K562 (cell line): ENCODE results near the gene PLEKHA7. TPM values are rescaled to one million over a fixed set of nuclear protein-coding genes. Genes with fewer than 3 reads are reported as not detected.

Experiments
- ATF1 ChIP-seq, 2 experiments: fragments of 450-650 bp in 1 of 2; IDR thresholded peaks; 2 replicates each; pipeline ENCODE4 v1.6.1; 2016; ENCODE audit warnings: missing compliant biosample characterization in 1 of 2, missing genetic modification characterization in 1 of 2
- ATF4 ChIP-seq: fragments of 450-650 bp; formaldehyde crosslinking; IDR thresholded peaks from 2 replicates; pipeline ENCODE4 v1.4.0; 2022; ENCODE audit warnings: mild to moderate bottlenecking, moderate library complexity
- BHLHE40 ChIP-seq: IDR thresholded peaks from 2 replicates; pipeline ENCODE4 v1.6.1; 2011; ENCODE audit warnings: low read length, improper control_type of control experiment
- CEBPB ChIP-seq: fragments of 450-650 bp; IDR thresholded peaks from 2 replicates; pipeline ENCODE4 v1.6.1; 2016; ENCODE audit warnings: missing genetic modification characterization, missing compliant biosample characterization
- ELF1 ChIP-seq: fragments of 200-800 bp; sonication (Bioruptor generic); IDR thresholded peaks from 2 replicates; pipeline ENCODE4 v1.6.1; 2016; ENCODE audit warnings: missing genetic modification characterization, missing compliant biosample characterization
- ESRRA ChIP-seq: fragments of 450-650 bp; IDR thresholded peaks from 2 replicates; pipeline ENCODE4 v1.6.1; 2014; ENCODE audit warnings: low read depth, mild to moderate bottlenecking, moderate library complexity, borderline replicate concordance
- ETV1 ChIP-seq: fragments of 450-650 bp; conservative IDR thresholded peaks from 2 replicates; pipeline ENCODE4 v1.6.1; 2016; ENCODE audit warnings: missing genetic modification characterization, control low read depth, low read depth, missing compliant biosample characterization
- HMGN3 ChIP-seq: IDR thresholded peaks from 2 replicates; pipeline ENCODE4 v1.6.1; 2011; ENCODE audit warnings: borderline replicate concordance, low read depth, mild to moderate bottlenecking, mixed read lengths, low read length; ENCODE audit not compliant: insufficient read length; ENCODE audit errors: extremely low read depth
- KDM2B ChIP-seq: fragments of 250-450 bp; sonication (Bioruptor Pico); IDR thresholded peaks from 2 replicates; pipeline ENCODE4 v1.8.0; 2021; ENCODE audit warnings: mild to moderate bottlenecking, moderate library complexity
- KDM4B ChIP-seq, 2 experiments: fragments of 450-650 bp in 1 of 2; sonication (generic) in 1 of 2; IDR thresholded peaks; 2 replicates each; pipeline ENCODE4 v1.6.1; 2016 to 2017; ENCODE audit warnings: borderline replicate concordance in 2 of 2, antibody characterized with exemption in 1 of 2, low read depth in 1 of 2, mild to moderate bottlenecking in 1 of 2
- KHSRP ChIP-seq: fragments of 450-650 bp; IDR thresholded peaks from 2 replicates; pipeline ENCODE4 v1.6.1; 2017
- MEIS2 ChIP-seq: fragments of 450-650 bp; IDR thresholded peaks from 2 replicates; pipeline ENCODE4 v1.6.1; 2014; ENCODE audit warnings: mild to moderate bottlenecking; ENCODE audit not compliant: partially characterized antibody
- MTF1 ChIP-seq: fragments of 250-450 bp; sonication (Bioruptor Pico); IDR thresholded peaks from 2 replicates; pipeline ENCODE4 v1.9.0; 2021; ENCODE audit warnings: moderate library complexity, mild to moderate bottlenecking, inconsistent platforms, borderline replicate concordance
- PKNOX1 ChIP-seq: fragments of 450-650 bp; IDR thresholded peaks from 2 replicates; pipeline ENCODE4 v1.6.1; 2016
- RBM22 ChIP-seq: fragments of 200-400 bp; formaldehyde crosslinking; IDR thresholded peaks from 2 replicates; pipeline ENCODE4 v1.6.1; 2018; ENCODE audit warnings: low read length, low read depth; ENCODE audit not compliant: poor library complexity, severe bottlenecking
- SIRT6 ChIP-seq: IDR thresholded peaks from one replicate; pipeline ENCODE4 v1.6.1; 2012; ENCODE audit warnings: low read depth, mild to moderate bottlenecking, control low read depth, inconsistent platforms, low read length, moderate library complexity
- SRSF1 ChIP-seq: fragments of 200-400 bp; formaldehyde crosslinking; IDR thresholded peaks from 2 replicates; pipeline ENCODE4 v1.6.1; 2017; ENCODE audit warnings: mild to moderate bottlenecking, low read depth, low read length, moderate library complexity
- SRSF3 ChIP-seq: fragments of 200-400 bp; formaldehyde crosslinking; IDR thresholded peaks from 2 replicates; pipeline ENCODE4 v1.6.1; 2016; ENCODE audit warnings: mild to moderate bottlenecking, low read length, moderate library complexity; ENCODE audit not compliant: insufficient read depth
- ZKSCAN1 ChIP-seq: fragments of 150-350 bp; IDR thresholded peaks from 2 replicates; pipeline ENCODE4 v1.6.1; 2016; ENCODE audit warnings: low read depth, low read length
- ZNF140 ChIP-seq: fragments of 250-450 bp; sonication (Bioruptor Pico); IDR thresholded peaks from 2 replicates; pipeline ENCODE4 v1.8.0; 2021; ENCODE audit warnings: moderate library complexity, mild to moderate bottlenecking, inconsistent platforms
- ZNF197 ChIP-seq: fragments of 200-800 bp; sonication (Bioruptor generic); IDR thresholded peaks from 2 replicates; pipeline ENCODE4 v1.6.1; 2016; ENCODE audit warnings: low read depth, missing genetic modification characterization, missing compliant biosample characterization
- ZNF217 ChIP-seq: sonication (generic); formaldehyde crosslinking; IDR thresholded peaks from 2 replicates; pipeline ENCODE4 v1.8.0; 2022; ENCODE audit warnings: mild to moderate bottlenecking, missing genetic modification reagents
- ZNF280A ChIP-seq: fragments of 450-650 bp; IDR thresholded peaks from 2 replicates; pipeline ENCODE4 v1.6.1; 2018; ENCODE audit warnings: mild to moderate bottlenecking, low read depth; ENCODE audit not compliant: partially characterized antibody
- ZNF717 ChIP-seq: fragments of 250-450 bp; sonication (Bioruptor Pico); IDR thresholded peaks from 2 replicates; pipeline ENCODE4 v1.5.0; 2021
- ZNF766 ChIP-seq: fragments of 200-800 bp; sonication (Bioruptor generic); conservative IDR thresholded peaks from 2 replicates; pipeline ENCODE4 v1.6.1; 2016; ENCODE audit warnings: missing genetic modification characterization, missing compliant biosample characterization
- polyA plus RNA-seq, 8 experiments: library from polyadenylated mRNA; depleted of rRNA in 4 of 8; stranded (reverse) in 5 of 8; unstranded in 3 of 8; fragments of >200 nt; fragmentation: Nextera tagmentation in 2 of 8; fragmentation: Illumina TruSeq in 1 of 8; extraction: Ambion mirVana in 2 of 8; extraction: Trizol in 1 of 8; gene quantifications; 2 replicates each; pipeline versions ENCODE4 v1.2.1 to v1.2.3, GENCODE V29; 2011 to 2014; ENCODE audit warnings: inconsistent platforms in 1 of 8, missing spikeins in 1 of 8
- total RNA-seq, 7 experiments: library from RNA; depleted of rRNA in 6 of 7; stranded (reverse); fragments of >200 nt in 6 of 7; fragmentation: Illumina TruSeq in 2 of 7; extraction: Trizol in 2 of 7; gene quantifications; 2 replicates each; pipeline versions ENCODE4 v1.2.1 to v1.2.3, GENCODE V29; 2011 to 2021; ENCODE audit warnings: low replicate concordance in 1 of 7

PLEKHA7 gene
- total and polyA plus RNA-seq, 9 of the 15 experiments (the other 6 are each of a cell fraction or from before 2014, with no cell fraction given) = 0.06 to 0.77 (median 0.20) TPM; not detected in 1

- TF ChIP-seq ETV1 (tag) (peak; percentile 68), ZNF197 (no peak), KDM2B (CRISPR knock-in tag) (no peak), CEBPB (peak; percentile 81), ATF1 (CRISPR knock-in tag; IDR thresholded peaks at IDR 0.05) (no peak), ATF1 (tag; IDR thresholded peaks at IDR 0.05) (peak; percentile 32), ZNF280A (no peak), ZNF140 (no peak), PKNOX1 (peak; percentile 51; the same call in 1 of the 2 replicates), ZNF766 (0 out of 2 replicates have a peak, but pooled peaks have one; percentile 18), ELF1 (tag) (no peak), MEIS2 (peak; percentile 81), KDM4B (IDR thresholded peaks at IDR 0.05; ENCODE audit: borderline replicate concordance in 2 of 2, low read depth in 1 of 2) (no peak), SRSF3 (no peak), ZNF717 (CRISPR knock-in tag) (no peak), HMGN3 (no peak), ESRRA (0 out of 2 replicates have a peak, but pooled peaks have one; percentile 19), SRSF1 (no peak), ZKSCAN1 (no peak), SIRT6 (no peak), KHSRP (no peak), MTF1 (CRISPR knock-in tag) (no peak), ATF4 (CRISPR knock-in tag) (peak; percentile 75), BHLHE40 (peak; percentile 64; the same call in 1 of the 2 replicates), RBM22 (no peak), ZNF217 (CRISPR knock-in tag) (no peak)
Measured at GRCh38 chr11:16969010-16969999, 44.9 kb downstream of the PLEKHA7 start (continued).
